Activated naive CD4-positive, alpha-beta T cell treated with anti-CD3 and anti-CD28 coated beads for 36 hours (primary cell): ENCODE results near the gene AMZ2. TPM values are rescaled to one million over a fixed set of nuclear protein-coding genes. Genes with fewer than 3 reads are reported as not detected.
"Not testable (repeated sequence)": the region's sequence is repeated elsewhere in the genome, so short reads cannot be mapped to it uniquely, and the experiment has no call there.

Source experiments
- CTCF ChIA-PET: fragments of 350-600 bp; sonication (Branson Sonifier 250); formaldehyde crosslinking; loops from one replicate; lab custom pipeline; 2021; ENCODE audit warnings: antibody characterized with exemption; lab: Charles Lee
- DNase-seq: peaks from one replicate; pipeline ENCODE4 v3.0.0-alpha.2; 2020
- H3K27ac Mint-ChIP-seq: one replicate; pipeline ENCODE4 v1.8.0; 2021; ENCODE audit warnings: mild to moderate bottlenecking, mixed read lengths
- H3K27me3 Mint-ChIP-seq: one replicate; pipeline ENCODE4 v1.8.0; 2021; ENCODE audit warnings: low read depth, mixed read lengths
- H3K36me3 Mint-ChIP-seq: one replicate; pipeline ENCODE4 v1.8.0; 2021; ENCODE audit warnings: low read depth, mixed read lengths
- H3K4me1 Mint-ChIP-seq: one replicate; pipeline ENCODE4 v1.8.0; 2021; ENCODE audit warnings: low read depth, mixed read lengths
- H3K4me3 Mint-ChIP-seq: one replicate; pipeline ENCODE4 v1.8.0; 2021; ENCODE audit warnings: mild to moderate bottlenecking, moderate library complexity, mixed read lengths
- H3K9me3 Mint-ChIP-seq: one replicate; pipeline ENCODE4 v1.8.0; 2021; ENCODE audit warnings: mixed read lengths
- intact Hi-C: fragments of 100-400 bp; cut with micrococcal nuclease; formaldehyde crosslinking; loops from one replicate; pipeline ENCODE4 v1.15.1; 2023
- total RNA-seq, 2 experiments: library from RNA; stranded (reverse); gene quantifications; one replicate each; pipeline ENCODE4 v1.2.3, GENCODE V29; 2021

The AMZ2 gene
- total RNA-seq, 2 experiments from 2014 or later: 190 to 195 TPM

- intact Hi-C loops: loop anchor here (5.0 kb wide), 1 partner anchor 305 kb away; the partner anchor contains the start of gene PRKAR1A
- H3K4me1 Mint-ChIP-seq: peaks cover 11% of the 10 kb centered on the region
- CTCF ChIA-PET: interaction anchor here (0.6 kb wide), 1 partner anchor 587 kb away, joined by 3 read pairs; no protein-coding TSS in a partner anchor
- no peak overlapping the region for H3K4me3 Mint-ChIP-seq
- no peaks in the 10 kb centered on the region for H3K27me3 Mint-ChIP-seq
- H3K36me3 Mint-ChIP-seq: peaks cover 10% of the 10 kb centered on the region
- H3K9me3 Mint-ChIP-seq: no peaks in the 10 kb centered on the region
- DNase-seq: no peak
- no peak overlapping the region for H3K27ac Mint-ChIP-seq
Observed at GRCh38 chr17:68207651-68208253, 40.1 kb upstream of the AMZ2 start.

GRCh38 chr17:68208651-68209050 is 39.2 kb upstream of the AMZ2 start:
- CTCF ChIA-PET, H3K9me3 Mint-ChIP-seq, DNase-seq, H3K27ac Mint-ChIP-seq, H3K27me3 Mint-ChIP-seq, H3K4me3 Mint-ChIP-seq: not testable (repeated sequence)
- peaks cover 13% of the 10 kb centered on the region for H3K36me3 Mint-ChIP-seq
- intact Hi-C loops: loop anchor here (5.0 kb wide), 1 partner anchor 304 kb away; the partner anchor contains the start of gene PRKAR1A
- H3K4me1 Mint-ChIP-seq: peaks cover 20% of the 10 kb centered on the region

DNA sequence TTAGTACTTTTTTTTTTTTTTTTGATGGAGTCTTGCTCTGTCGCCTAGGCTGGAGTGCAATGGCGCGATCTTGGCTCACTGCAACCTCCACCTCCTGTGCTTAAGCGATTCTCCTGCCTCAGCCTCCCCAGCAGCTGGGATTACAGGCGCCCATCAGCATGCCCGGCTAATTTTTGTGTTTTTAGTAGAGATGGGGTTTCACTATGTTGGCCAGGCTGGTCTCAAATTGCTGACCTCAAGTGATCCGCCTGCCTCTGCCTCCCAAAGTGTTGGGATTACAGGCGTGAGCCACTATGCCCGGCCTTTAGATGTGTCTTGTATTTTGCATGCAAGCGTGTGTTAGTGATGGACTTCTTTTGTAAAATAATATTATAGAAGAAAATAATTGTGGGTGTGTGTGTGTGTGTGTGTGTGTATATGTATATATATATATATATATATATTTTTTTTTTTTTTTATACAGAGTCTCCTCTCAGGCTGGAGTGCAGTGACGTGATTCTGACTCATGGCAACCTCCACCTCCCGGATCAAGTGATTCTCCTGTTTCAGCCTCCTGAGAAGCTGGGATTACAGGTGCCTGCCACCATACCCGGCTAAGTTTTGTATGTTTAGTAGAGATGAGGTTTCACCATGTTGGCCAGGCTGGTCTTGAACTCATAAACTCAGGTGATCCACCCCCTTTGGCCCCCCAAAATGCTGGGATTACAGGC is 38.5 kb upstream of the AMZ2 start:
- H3K4me3 Mint-ChIP-seq, CTCF ChIA-PET, H3K27ac Mint-ChIP-seq, H3K9me3 Mint-ChIP-seq, H3K27me3 Mint-ChIP-seq, DNase-seq: not testable (repeated sequence)
- Mint-ChIP-seq H3K4me1 (peaks cover 27% of the 10 kb centered on the region), H3K36me3 (peaks cover 13% of the 10 kb centered on the region)
- intact Hi-C loops: loop anchor here (5.0 kb wide), 1 partner anchor 303 kb away; the partner anchor contains the start of gene PRKAR1A

GRCh38 chr17:68210570-68211315 is 37.1 kb upstream of the AMZ2 start:
- H3K9me3 Mint-ChIP-seq: no peaks in the 10 kb centered on the region
- H3K4me1 Mint-ChIP-seq: peaks cover 30% of the 10 kb centered on the region
- intact Hi-C loops: no loop called here
- no peak for DNase-seq
- no peak overlapping the region for H3K27ac Mint-ChIP-seq
- CTCF ChIA-PET: interaction anchor here (0.6 kb wide), 1 partner anchor 1014 kb away, joined by 3 read pairs; no protein-coding TSS in a partner anchor
- H3K4me3 Mint-ChIP-seq: no peak overlapping the region
- H3K36me3 Mint-ChIP-seq: peaks cover 13% of the 10 kb centered on the region
- H3K27me3 Mint-ChIP-seq: no peaks in the 10 kb centered on the region

DNA sequence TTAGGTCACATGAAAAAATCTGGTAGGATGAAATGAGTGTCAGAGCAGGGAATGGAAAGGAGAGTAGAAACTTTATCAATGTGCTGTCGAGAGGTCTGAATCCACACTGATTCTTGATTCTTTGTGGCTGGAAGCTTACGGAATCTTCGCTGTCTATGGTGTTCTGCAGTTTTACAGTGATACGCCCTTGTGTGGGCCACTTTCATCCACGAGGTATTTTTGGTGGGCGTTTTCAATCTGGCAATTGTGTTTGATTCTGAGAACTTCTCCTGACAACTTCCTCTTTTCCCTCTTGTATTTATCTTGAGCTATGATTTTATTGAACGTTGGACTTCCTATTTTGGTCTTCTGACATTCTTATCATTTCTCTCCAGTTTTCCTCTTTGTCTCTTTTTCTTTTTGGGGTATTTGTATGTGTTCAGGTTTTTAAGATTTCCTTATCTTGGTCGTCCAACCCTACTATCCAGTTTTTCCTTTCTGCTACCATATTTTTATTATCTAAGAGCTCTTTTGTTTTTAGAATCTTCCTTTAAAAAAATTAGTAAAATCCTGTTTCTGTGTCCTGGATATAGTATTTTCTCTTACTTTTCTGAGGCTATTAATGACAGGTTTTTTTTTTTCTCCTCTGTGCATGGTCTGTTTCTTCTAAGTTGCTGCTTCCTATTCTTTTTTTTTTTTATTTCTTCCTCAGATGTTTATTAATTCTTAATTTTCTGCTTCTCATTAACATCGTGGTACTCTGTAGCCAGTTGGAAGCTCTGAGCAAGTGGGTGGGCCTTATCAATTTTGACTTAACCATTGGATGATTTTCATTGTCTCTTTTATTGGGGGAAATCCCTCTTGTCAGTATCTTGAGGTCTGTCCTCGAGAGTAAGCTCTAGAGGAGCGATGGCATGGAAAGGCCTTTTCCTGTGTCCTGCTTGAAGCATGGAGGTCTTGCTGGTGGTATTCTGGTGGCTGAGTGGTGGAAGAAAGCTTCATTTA is 34.1 kb upstream of the AMZ2 start:
- DNase-seq, H3K9me3 Mint-ChIP-seq, H3K27ac Mint-ChIP-seq, H3K4me3 Mint-ChIP-seq, H3K27me3 Mint-ChIP-seq, intact Hi-C loops: not testable (repeated sequence)
- peaks cover 22% of the 10 kb centered on the region for H3K4me1 Mint-ChIP-seq
- CTCF ChIA-PET: interaction anchor here (0.6 to 1.5 kb wide), 5 partner anchors 13 to 355 kb away, joined by 3 to 5 read pairs (median 3); no protein-coding TSS in a partner anchor
- H3K36me3 Mint-ChIP-seq: peaks cover 11% of the 10 kb centered on the region

GRCh38 chr17:68215453-68215852 is 32.4 kb upstream of the AMZ2 start:
- H3K4me3 Mint-ChIP-seq, DNase-seq, H3K9me3 Mint-ChIP-seq, CTCF ChIA-PET, H3K27me3 Mint-ChIP-seq, H3K27ac Mint-ChIP-seq, intact Hi-C loops: not testable (repeated sequence)
- peaks cover 22% of the 10 kb centered on the region for H3K4me1 Mint-ChIP-seq
- peaks cover 11% of the 10 kb centered on the region for H3K36me3 Mint-ChIP-seq

GRCh38 chr17:68219429-68219828 is 28.4 kb upstream of the AMZ2 start:
- intact Hi-C loops, DNase-seq, H3K4me1 Mint-ChIP-seq, H3K27me3 Mint-ChIP-seq, H3K27ac Mint-ChIP-seq, H3K9me3 Mint-ChIP-seq, H3K36me3 Mint-ChIP-seq, H3K4me3 Mint-ChIP-seq: not testable (repeated sequence)
- CTCF ChIA-PET: interaction anchor here (0.6 to 1.2 kb wide), 2 partner anchors 47 to 80 kb away, joined by 3 read pairs; no protein-coding TSS in a partner anchor

GRCh38 chr17:68220186-68220585 is 27.7 kb upstream of the AMZ2 start:
- H3K4me3 Mint-ChIP-seq, H3K27me3 Mint-ChIP-seq, H3K4me1 Mint-ChIP-seq, intact Hi-C loops, CTCF ChIA-PET, H3K27ac Mint-ChIP-seq, H3K36me3 Mint-ChIP-seq, H3K9me3 Mint-ChIP-seq, DNase-seq: not testable (repeated sequence)

DNA sequence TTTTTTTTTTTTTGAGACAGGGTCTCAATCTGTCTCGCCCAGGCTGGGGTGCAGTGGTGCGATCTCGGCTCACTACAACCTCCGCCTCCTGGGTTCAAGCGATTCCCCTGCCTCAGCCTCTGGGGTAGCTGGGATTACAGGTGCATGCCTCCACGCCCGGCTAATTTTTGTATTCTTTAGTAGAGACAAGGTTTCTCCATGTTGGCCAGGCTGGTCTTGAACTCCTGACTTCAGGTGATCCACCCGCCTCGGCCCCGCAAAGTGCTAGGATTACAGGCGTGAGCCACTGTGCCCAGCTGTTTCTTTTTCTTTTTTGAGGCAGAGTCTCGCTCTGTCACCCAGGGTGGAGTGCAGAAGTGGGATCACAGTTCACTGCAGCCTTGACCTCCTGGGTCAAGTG is 27.1 kb upstream of the AMZ2 start:
- H3K4me1 Mint-ChIP-seq: not testable (repeated sequence)

GRCh38 chr17:68221786-68222185 is 26.1 kb upstream of the AMZ2 start:
- CTCF ChIA-PET: interaction anchor here (0.7 kb wide), 1 partner anchor 143 kb away, joined by 3 read pairs; no protein-coding TSS in a partner anchor
- Mint-ChIP-seq H3K4me1 (peaks cover 2% of the 10 kb centered on the region), H3K4me3 (no peak overlapping the region), H3K27me3 (no peaks in the 10 kb centered on the region), H3K36me3 (no peaks in the 10 kb centered on the region), H3K9me3 (no peaks in the 10 kb centered on the region), H3K27ac (no peak overlapping the region)
- intact Hi-C loops: no loop called here
- DNase-seq: no peak

More for the DNA sequence above, 27.1 kb upstream of the AMZ2 start:
- CTCF ChIA-PET, H3K36me3 Mint-ChIP-seq, H3K27ac Mint-ChIP-seq, H3K9me3 Mint-ChIP-seq, H3K4me3 Mint-ChIP-seq, intact Hi-C loops, H3K27me3 Mint-ChIP-seq, DNase-seq: not testable (repeated sequence)

DNA sequence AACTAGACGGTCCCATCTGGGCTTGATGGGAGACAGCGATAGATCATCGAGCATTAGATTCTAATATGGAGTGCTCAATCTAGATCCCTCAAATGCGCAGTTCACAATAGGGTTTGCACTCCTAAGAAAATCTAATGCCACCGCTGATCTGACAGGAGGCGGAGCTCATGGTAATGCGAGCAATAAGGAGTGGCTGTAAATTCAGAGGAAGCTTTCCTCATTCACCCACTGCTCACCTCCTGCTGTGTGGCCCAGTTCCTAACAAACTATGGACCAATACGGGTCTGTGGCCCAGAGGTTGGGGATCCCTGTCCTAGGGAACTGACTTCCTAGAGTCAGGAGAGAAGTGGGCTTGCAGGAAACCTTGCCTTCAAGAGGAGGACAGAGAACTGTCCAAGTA is 25.2 kb upstream of the AMZ2 start:
- H3K9me3 Mint-ChIP-seq: no peaks in the 10 kb centered on the region
- intact Hi-C loops: no loop called here
- no peak overlapping the region for H3K4me3 Mint-ChIP-seq
- peak overlapping the region; percentile 57 for H3K27ac Mint-ChIP-seq
- no peaks in the 10 kb centered on the region for H3K36me3 Mint-ChIP-seq
- H3K27me3 Mint-ChIP-seq: no peaks in the 10 kb centered on the region
- no peak for DNase-seq
- CTCF ChIA-PET: no interaction called here
- peaks cover 4% of the 10 kb centered on the region for H3K4me1 Mint-ChIP-seq
